ENCODE results near the gene TMPRSS9. TPM values are rescaled to one million over a fixed set of nuclear protein-coding genes. Genes with fewer than 3 reads are reported as not detected.

Gene TMPRSS9
- total RNA-seq, 4 donors from 2014 or later = not detected

- TF ChIP-seq POLR2A (IDR thresholded peaks at IDR 0.05) (no peak), EP300 (IDR thresholded peaks at IDR 0.05) (no peak), CTCF (IDR thresholded peaks at IDR 0.05) (no peak)
- H3K27ac ChIP-seq = no peak overlapping the region
- H3K27me3 ChIP-seq = no peaks in the 10 kb centered on the region
- no peak overlapping the region for H3K4me3 ChIP-seq
- peaks cover 0 to 38% (median 26%) of the 10 kb centered on the region in 4 donors for H3K4me1 ChIP-seq
- peaks cover 0 to 56% (median 8%) of the 10 kb centered on the region in 3 donors for H3K36me3 ChIP-seq
- DNase-seq (ENCODE audit: low spot score in 2 of 2) = no peak
- no peaks in the 10 kb centered on the region for H3K9me3 ChIP-seq
- 74 to 83% methylated on average over 27 to 29 of the region's 29 CpGs for WGBS, 2 donors
These were observed 34.6 kb upstream of the TMPRSS9 start for GRCh38 chr19:2325281-2326046.

GRCh38 chr19:2326699-2327360, 33.2 kb upstream of the TMPRSS9 start:
- WGBS, 2 donors = 65 to 70% methylated on average over 16 of the region's 16 CpGs
- TF ChIP-seq CTCF (IDR thresholded peaks at IDR 0.05) (no peak), POLR2A (IDR thresholded peaks at IDR 0.05) (no peak), EP300 (IDR thresholded peaks at IDR 0.05) (no peak)
- Histone ChIP-seq H3K27me3 (no peaks in the 10 kb centered on the region), H3K9me3 (no peaks in the 10 kb centered on the region), H3K4me1 (peaks cover 0 to 52% (median 34%) of the 10 kb centered on the region in 4 donors), H3K36me3 (peaks cover 0 to 42% (median 8%) of the 10 kb centered on the region in 3 donors), H3K4me3 (peak overlapping the region in 1 of 4 donors; percentile 75), H3K27ac (peak overlapping the region in 1 of 4 donors; percentile 42)
- DNase-seq (ENCODE audit: low spot score in 2 of 2) = no peak

- H3K4me1 ChIP-seq = peaks cover 0 to 62% (median 43%) of the 10 kb centered on the region in 4 donors
- WGBS, 2 donors = 0 to 1% methylated on average over 18 of the region's 18 CpGs
These were observed 32.2 kb upstream of the TMPRSS9 start for GRCh38 chr19:2327773-2328400.

GRCh38 chr19:2328401-2329148, 31.5 kb upstream of the TMPRSS9 start, which contains the start of the genes LSM7 and SPPL2B:
Gene LSM7 (minus strand): TSS chr19:2328586. CDS start chr19:2328566, 20 bp downstream.
Gene SPPL2B (plus strand): TSS chr19:2328684. CDS start chr19:2328710, 26 bp downstream.
- 0 to 1% methylated on average over 50 to 78 of the region's 89 CpGs for WGBS, 2 donors
- Histone ChIP-seq H3K36me3 (peaks cover 0 to 25% (median 3%) of the 10 kb centered on the region in 3 donors), H3K9me3 (no peaks in the 10 kb centered on the region), H3K4me3 (peak within 1 kb of the TSS; percentile 75 to 93 (median 86)), H3K4me1 (peaks cover 0 to 67% (median 46%) of the 10 kb centered on the region in 4 donors), H3K27ac (peak within 1 kb of the TSS in 3 of 4 donors; percentile 79 to 87 (median 84)), H3K27me3 (no peaks in the 10 kb centered on the region)
- TF ChIP-seq EP300 (IDR thresholded peaks at IDR 0.05) = peak; percentile 81 to 91
- peak in 2 of 5 experiments; percentile 25 to 39 for TF ChIP-seq CTCF (IDR thresholded peaks at IDR 0.05)
- TF ChIP-seq POLR2A (IDR thresholded peaks at IDR 0.05) = peak; percentile 18 to 68
- peak; percentile 83 to 84 for DNase-seq (ENCODE audit: low spot score in 2 of 2)

More at GRCh38 chr19:2327773-2328400, 32.2 kb upstream of the TMPRSS9 start:
- H3K36me3 ChIP-seq = peaks cover 0 to 32% (median 8%) of the 10 kb centered on the region in 3 donors
- TF ChIP-seq CTCF (IDR thresholded peaks at IDR 0.05) (no peak), EP300 (IDR thresholded peaks at IDR 0.05) (no peak), POLR2A (IDR thresholded peaks at IDR 0.05) (no peak)
- peak overlapping the region in 3 of 4 donors; percentile 79 to 87 (median 84) for H3K27ac ChIP-seq
- DNase-seq (ENCODE audit: low spot score in 2 of 2) = peak in 1 of 2 donors; percentile 19
- H3K9me3 ChIP-seq = no peaks in the 10 kb centered on the region
- no peaks in the 10 kb centered on the region for H3K27me3 ChIP-seq
- H3K4me3 ChIP-seq = peak overlapping the region; percentile 75 to 93 (median 86)
